ENCODE data around the gene TMEM229A. TPM values are rescaled to one million over a fixed set of nuclear protein-coding genes. Genes with fewer than 3 reads are reported as not detected.
A peak's percentile ranks its signal among the peaks of the same experiment; 100 is the strongest.
"Not testable (repeated sequence)": the region's sequence is repeated elsewhere in the genome, so short reads cannot be mapped to it uniquely, and the experiment has no call there.

The TMEM229A gene
- 0.26 TPM for total RNA-seq (ENCODE audit: unreplicated experiment)
- long read RNA-seq: 0 reads

- peaks cover 4% of the 10 kb centered on the region for H3K36me3 Mint-ChIP-seq (ENCODE audit: low read depth, unreplicated experiment)
- H3K27ac Mint-ChIP-seq (ENCODE audit: unreplicated experiment): peak within 1 kb of the TSS; percentile 42
- H3K9me3 Mint-ChIP-seq (ENCODE audit: unreplicated experiment): no peaks in the 10 kb centered on the region
- H3K4me1 Mint-ChIP-seq (ENCODE audit: unreplicated experiment): peaks cover 6% of the 10 kb centered on the region
- DNase-seq (ENCODE audit: low spot score): peak; percentile 68
- H3K4me3 Mint-ChIP-seq (ENCODE audit: unreplicated experiment): peak within 1 kb of the TSS; percentile 94
- peaks cover 13% of the 10 kb centered on the region for H3K27me3 Mint-ChIP-seq (ENCODE audit: unreplicated experiment)
- TF ChIP-seq CTCF (IDR thresholded peaks at IDR 0.05; ENCODE audit: unreplicated experiment): no peak
Measured at GRCh38 chr7:124032369-124033094, at the start of gene TMEM229A. TMEM229A (minus strand) TSS chr7:124033067; CDS start chr7:124033003, 64 bp downstream.

- not testable (repeated sequence) for H3K4me3 Mint-ChIP-seq (ENCODE audit: unreplicated experiment); DNase-seq (ENCODE audit: low spot score); H3K27me3 Mint-ChIP-seq (ENCODE audit: unreplicated experiment); H3K27ac Mint-ChIP-seq (ENCODE audit: unreplicated experiment); H3K9me3 Mint-ChIP-seq (ENCODE audit: unreplicated experiment); H3K36me3 Mint-ChIP-seq (ENCODE audit: low read depth, unreplicated experiment)
- H3K4me1 Mint-ChIP-seq (ENCODE audit: unreplicated experiment): peaks cover 19% of the 10 kb centered on the region
Measured at GRCh38 chr7:124082234-124082633, 49.4 kb upstream of the TMEM229A start.

- H3K36me3 Mint-ChIP-seq (ENCODE audit: low read depth, unreplicated experiment): no peaks in the 10 kb centered on the region
- no peaks in the 10 kb centered on the region for H3K9me3 Mint-ChIP-seq (ENCODE audit: unreplicated experiment)
- DNase-seq (ENCODE audit: low spot score): no peak
- no peaks in the 10 kb centered on the region for H3K4me1 Mint-ChIP-seq (ENCODE audit: unreplicated experiment)
- TF ChIP-seq CTCF (IDR thresholded peaks at IDR 0.05; ENCODE audit: unreplicated experiment): peak; percentile 31
- H3K27ac Mint-ChIP-seq (ENCODE audit: unreplicated experiment): no peak overlapping the region
- no peak overlapping the region for H3K4me3 Mint-ChIP-seq (ENCODE audit: unreplicated experiment)
- H3K27me3 Mint-ChIP-seq (ENCODE audit: unreplicated experiment): no peaks in the 10 kb centered on the region
Measured at GRCh38 chr7:124077546-124077945, 44.7 kb upstream of the TMEM229A start.

- Mint-ChIP-seq H3K9me3 (ENCODE audit: unreplicated experiment) (no peaks in the 10 kb centered on the region), H3K4me1 (ENCODE audit: unreplicated experiment) (no peaks in the 10 kb centered on the region), H3K4me3 (ENCODE audit: unreplicated experiment) (no peak overlapping the region), H3K27ac (ENCODE audit: unreplicated experiment) (no peak overlapping the region), H3K27me3 (ENCODE audit: unreplicated experiment) (no peaks in the 10 kb centered on the region), H3K36me3 (ENCODE audit: low read depth, unreplicated experiment) (no peaks in the 10 kb centered on the region)
- no peak for TF ChIP-seq CTCF (IDR thresholded peaks at IDR 0.05; ENCODE audit: unreplicated experiment)
- no peak for DNase-seq (ENCODE audit: low spot score)
Measured at GRCh38 chr7:124076841-124077240, 44.0 kb upstream of the TMEM229A start.

GRCh38 chr7:124074007-124074406 lies 41.1 kb upstream of the TMEM229A start:
- Mint-ChIP-seq H3K9me3 (ENCODE audit: unreplicated experiment) (no peaks in the 10 kb centered on the region), H3K27me3 (ENCODE audit: unreplicated experiment) (no peaks in the 10 kb centered on the region), H3K27ac (ENCODE audit: unreplicated experiment) (no peak overlapping the region), H3K36me3 (ENCODE audit: low read depth, unreplicated experiment) (no peaks in the 10 kb centered on the region), H3K4me1 (ENCODE audit: unreplicated experiment) (no peaks in the 10 kb centered on the region), H3K4me3 (ENCODE audit: unreplicated experiment) (no peak overlapping the region)
- DNase-seq (ENCODE audit: low spot score): no peak
- no peak for TF ChIP-seq CTCF (IDR thresholded peaks at IDR 0.05; ENCODE audit: unreplicated experiment)
